SKM-1 treated with dmso at 0.1 percent for 144 hours (cell line): Measurements from ENCODE around the gene NDUFC2.
"Not testable (repeated sequence)": the region's sequence is repeated elsewhere in the genome, so short reads cannot be mapped to it uniquely, and the experiment has no call there.

Source experiments
- DNase-seq: peaks from one replicate; lab custom pipeline; 2025; ENCODE audit not compliant: unreplicated experiment; lab: John Stamatoyannopoulos, UW

The NDUFC2 gene

DNA sequence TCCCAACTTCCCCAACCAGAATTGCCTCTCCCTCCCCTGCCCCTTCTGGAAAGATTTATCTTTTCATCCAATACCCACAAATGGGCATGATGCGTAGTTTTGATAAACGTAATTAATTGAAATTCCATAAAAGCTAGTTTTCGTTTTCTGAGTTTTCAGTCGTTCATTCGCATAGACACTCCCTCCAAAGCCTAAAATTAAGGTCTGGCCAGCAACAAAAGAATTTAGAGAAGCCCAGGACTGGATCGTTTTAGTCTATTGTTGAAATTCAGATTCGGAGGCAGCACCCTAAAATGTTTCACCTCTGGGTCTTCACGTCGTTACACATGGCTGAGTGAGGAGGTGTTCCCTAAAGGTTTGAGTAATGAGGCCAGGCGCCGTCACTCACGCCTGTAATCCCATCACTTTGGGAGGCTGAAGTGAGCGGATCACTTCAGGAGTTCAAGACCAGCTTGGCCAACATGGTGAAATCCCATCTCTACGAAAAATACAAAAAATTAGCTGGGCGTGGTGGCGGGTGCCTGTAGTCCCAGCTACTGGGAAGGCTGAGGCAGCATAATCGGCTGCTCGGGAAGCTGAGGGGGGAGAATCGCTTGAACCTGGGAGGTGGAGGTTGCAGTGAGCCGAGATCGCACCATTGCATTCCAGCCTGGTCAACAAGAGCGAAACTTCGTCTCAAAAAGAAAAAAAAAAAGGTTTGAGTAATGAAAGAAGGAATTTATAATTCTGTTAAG lies 589 bp upstream of the NDUFC2 start:
- DNase-seq, result no peak

DNA sequence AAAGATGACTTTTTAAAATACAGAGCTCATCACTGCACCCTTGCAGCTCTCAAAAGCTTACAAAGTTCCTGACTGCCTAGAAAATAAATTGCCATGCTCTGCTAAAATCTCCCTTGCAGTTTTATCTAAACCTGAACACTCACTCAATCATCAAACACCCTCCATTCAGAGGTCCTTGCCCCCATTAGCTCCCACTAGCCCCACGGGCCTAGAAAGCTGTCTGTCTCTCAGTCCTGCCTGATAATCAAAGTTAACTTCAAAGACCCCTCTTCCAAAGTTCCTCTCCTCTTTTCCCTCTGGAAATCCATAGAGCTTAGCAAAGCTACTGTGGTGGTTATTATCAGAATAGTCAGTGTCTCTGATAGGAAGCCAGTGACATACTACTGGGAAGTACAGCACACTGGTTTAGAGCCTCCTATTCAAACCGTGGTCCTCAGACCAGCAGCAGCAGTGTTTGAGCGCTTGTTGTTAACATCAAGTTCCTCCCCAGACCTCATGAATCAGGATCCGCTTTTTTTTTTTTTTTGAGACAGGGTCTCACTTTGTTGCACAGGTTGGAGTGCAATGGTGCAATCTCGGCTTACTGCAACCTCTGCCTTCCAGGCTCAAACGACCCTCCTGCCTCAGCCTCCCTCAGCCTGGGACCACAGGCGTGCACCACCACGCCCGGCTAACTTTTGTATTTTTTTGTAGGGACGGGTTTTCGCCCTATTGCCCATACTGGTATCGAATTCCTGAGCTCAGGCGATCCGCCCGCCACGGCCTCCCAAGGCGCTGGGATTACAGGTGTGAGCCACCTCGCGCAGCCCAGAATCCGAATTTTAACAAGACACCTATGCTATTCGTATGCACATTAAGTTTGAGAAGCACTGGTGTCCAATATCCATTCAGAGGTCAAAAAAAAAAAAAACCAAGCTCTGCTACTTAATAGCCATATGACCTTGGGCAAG lies 1.2 kb downstream of the NDUFC2 start:
- DNase-seq, result no peak

DNA sequence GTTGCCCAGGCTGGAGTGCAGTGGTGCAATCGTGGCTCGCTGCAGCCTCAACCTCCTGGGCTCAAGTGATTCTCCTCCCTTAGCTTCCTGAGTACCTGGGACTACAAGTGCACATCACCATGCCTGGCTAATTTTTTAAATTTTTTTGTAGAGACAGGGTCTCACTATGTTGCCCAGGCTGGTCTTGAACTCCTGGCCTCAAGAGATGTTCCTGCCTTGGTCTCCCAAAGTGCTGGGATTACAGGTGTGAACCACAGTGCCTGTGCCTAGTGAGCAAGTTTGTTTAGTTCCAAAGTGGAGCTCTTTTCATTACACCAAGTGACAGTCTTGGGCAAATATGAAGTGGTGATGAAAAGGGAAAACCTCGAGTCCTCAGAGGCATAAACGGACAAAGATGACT lies 2.1 kb downstream of the NDUFC2 start:
- DNase-seq, result not testable (repeated sequence)

DNA sequence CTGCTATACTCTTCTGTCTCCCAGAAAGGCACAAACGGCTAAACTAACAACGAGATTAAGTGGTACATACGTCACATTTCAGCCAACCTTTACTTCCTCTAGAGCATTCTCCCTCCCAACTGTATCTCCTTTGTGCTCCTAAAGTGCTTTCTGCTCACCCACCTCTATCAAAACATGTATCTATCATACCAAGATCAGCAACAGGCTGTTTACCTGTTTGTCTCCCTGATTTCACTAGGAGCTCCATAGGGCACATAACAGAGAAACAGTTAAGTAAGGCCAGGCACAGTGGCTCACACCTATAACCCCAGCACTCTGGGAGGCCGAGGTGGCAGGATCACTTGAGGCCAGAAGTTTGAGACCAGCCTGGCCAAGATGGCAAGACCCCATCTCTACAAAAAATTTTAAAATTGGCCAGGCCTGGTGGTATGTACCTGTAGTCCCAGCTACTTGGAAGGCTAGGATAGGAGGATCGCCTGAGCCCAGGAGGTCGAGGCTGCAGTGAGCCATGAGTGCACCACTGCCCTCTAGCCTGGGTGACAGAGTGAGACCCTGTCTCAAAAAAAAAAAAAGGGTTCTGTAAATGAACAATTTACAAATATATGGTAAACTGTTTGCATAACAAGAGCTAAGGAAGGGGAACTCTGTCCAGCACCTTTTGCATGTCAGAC lies 2.8 kb downstream of the NDUFC2 start:
- no peak for DNase-seq

DNA sequence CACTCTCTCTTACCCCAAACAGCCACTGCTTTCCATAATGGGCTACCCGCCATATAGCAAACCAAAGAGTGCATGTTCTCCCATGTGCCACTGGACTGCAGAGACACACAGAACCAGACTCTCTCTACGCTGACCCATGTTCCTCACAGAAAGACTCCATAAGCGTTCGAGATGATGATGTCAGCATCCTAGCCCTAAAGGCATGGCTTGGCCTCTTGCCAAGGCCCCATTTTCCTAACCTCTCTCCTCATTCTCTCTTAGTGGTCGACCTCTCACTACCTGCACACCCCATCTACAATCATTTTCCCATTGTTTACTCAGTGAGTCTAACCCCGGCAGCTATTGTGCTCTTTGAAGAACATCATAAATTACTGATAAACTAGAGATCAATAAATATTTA lies 4.9 kb downstream of the NDUFC2 start:
- DNase-seq, result no peak

DNA sequence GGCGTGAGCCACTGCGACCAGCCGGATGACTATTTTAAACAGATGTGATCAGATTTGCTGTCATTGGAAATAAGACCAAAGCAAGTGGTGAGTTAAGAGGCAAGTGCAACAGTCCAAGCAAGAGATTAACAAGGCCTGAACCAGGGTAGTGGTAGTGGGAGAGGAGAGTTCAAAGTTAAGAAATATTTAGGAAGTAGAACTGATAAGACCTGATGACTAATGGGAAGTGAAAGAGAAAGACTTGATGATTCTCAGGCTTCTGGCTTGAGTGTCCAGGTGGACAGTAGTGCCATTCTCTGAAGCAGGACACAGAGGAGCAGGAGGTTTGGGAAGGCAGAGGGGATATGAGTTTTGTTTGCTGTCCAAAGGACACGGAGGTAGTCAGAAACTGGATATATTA lies 7.2 kb downstream of the NDUFC2 start:
- no peak for DNase-seq

DNA sequence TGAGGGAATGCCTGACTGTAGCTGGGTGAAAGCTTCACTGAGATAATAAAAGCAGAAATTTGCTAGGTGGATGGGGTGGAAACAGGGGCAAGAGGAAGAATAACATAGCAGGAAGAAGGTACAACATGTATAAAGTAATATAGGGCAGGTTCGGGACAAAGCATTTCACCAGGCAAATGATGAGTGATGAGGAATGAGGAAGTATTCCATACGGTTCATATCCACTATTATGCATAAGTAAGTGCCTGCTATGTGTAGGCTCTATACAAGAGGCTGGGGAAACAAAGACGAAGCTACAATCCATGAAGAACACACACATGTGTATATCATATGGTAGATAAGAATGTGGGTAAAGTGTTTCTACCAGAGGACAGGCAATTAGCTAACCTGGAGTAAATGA lies 7.9 kb downstream of the NDUFC2 start:
- DNase-seq, result no peak

DNA sequence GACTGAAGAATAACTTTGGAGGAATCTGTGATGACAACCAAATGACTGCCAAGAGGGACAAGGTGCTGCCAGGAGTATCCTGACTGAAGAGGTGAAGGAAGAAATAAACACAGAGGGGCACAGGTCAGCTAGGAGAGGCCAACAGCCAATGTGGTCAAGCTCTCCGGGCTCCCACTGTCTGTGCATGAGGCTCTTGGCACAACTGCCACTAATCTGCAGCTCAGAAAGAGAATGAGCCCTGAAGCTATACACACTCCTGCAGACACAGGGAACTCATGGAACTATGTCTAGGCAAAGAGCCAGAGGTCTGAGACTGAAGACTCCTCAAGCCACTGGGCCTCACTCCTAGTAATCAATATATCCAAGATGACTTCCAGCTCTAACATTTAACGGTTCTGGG lies 9.0 kb downstream of the NDUFC2 start:
- DNase-seq, result no peak

DNA sequence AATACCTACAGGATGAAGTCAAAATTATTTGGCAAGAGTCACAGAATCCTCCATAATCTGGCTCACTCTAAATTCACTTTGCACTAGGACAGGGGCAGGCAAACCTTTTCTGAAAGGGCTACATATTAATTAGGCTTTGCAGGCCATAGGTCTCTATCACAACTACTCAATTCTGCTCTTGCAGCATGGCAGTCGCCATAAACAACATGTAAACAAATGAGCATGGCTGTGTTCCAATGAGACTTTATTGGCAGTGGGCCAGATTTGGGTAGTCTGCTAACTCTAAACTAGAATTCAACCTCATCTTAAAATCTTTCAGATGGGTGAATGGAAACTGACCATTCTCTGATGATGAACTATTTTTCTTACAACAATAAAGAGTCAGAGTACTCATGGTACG lies 10.2 kb downstream of the NDUFC2 start:
- no peak for DNase-seq

DNA sequence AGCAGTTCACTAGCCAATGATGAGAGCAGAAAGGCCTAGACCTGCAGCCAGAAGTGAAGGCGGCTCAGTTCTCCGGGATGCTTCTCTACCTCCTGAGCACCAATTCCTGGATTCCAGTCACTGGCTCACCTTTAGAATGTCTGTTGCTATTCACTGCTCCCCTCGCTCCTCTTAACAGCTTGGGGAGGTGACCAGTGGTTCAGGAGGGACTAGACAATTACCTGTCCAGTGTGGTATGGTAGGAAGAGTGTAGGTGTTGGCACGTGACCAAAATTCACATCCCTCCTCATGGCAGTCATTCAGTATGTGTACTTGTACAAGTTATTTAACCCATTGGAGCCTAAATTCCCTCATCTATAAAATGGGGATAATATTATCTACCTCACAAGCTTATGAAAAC lies 12.0 kb downstream of the NDUFC2 start:
- DNase-seq, result no peak

DNA sequence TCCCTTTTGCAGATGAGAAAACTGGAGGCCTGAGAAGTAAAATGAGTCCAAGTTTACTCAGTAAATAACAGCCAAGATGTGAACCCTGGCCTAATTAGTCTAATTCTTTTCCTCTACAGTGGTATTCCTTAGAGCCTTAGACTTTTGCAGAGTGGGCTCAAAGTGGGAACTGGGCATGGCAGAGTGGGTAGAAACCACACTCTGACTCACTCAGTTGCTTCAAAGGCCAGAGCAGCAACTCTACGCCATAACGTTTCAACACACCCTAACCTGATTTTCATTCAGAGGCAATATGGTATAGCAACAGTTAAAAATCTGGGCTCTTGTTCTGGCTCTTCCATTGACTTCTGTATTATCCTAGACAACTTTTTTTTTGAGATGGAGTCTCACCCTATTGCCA lies 13.2 kb downstream of the NDUFC2 start:
- no peak for DNase-seq

DNA sequence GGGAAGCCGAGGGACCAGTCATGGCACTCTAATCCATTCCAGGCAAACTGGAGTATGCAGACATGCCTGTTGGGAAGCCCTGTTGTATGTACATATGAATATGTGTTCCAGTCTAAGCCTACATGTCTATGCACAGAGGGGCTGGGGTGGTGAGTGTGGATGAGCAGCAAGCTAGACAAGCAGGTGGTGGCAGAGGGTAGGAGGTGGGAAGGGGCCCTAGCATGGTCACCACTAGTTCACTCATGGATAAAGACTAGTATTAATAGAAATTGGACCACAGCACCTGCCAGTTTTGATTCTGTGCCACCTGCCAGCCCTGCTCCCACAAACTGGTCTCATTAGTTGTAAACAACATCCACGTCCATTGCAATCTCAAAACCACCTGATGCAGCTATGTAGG lies 14.5 kb downstream of the NDUFC2 start:
- DNase-seq, result no peak

DNA sequence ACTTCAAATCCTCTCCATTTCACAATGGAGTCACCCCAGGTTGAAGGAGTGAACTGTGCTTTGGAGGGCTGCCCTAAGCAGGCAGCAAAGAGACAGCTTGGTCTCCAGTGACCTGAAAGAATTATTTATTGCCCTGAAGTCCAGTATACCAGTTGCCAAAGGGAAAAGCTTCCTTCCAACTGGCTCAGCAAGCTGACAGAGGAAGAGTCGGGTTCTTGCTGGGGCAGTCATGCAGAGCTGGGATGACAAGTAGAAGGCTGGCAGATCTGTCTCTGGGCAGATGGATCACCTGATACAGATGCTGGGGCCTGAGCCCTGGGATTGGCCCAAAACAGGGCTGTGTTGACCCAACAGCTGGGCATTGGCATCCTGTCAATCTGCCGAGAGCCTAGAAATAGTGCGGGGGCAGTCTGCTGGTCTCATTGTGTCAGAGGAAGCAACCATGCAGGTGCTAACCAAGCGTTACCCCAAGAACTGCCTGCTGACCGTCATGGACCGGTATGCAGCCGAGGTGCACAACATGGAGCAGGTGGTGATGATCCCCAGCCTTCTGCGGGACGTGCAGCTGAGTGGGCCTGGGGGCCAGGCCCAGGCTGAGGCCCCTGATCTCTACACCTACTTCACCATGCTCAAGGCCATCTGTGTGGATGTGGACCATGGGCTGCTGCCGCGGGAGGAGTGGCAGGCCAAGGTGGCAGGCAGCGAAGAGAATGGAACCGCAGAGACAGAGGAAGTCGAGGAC lies 16.1 kb downstream of the NDUFC2 start, which contains the start of gene THRSP:
Gene THRSP (plus strand): TSS at position 422 of the 742 bp plus-strand sequence. CDS start 21 bp downstream, at position 443.
- no peak for DNase-seq

DNA sequence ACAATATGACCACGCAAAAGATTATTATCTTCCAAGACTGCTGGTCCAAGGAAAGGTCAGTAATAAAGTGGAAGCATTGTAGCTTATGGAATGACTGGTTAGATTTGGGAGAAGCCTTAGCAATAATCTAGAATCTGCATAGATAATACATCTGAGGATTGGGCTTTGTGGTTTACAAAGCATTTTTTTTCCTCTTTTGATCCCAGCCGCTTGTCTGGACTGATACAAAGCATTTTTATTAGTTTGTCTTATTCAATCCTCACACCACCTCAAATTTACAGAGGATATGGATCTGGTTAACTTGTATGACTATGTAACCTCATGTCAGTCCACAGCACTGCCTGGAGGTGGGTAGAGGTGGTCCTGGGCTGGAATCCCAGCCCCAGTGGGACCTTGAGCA lies 17.0 kb downstream of the NDUFC2 start:
- DNase-seq, result no peak

DNA sequence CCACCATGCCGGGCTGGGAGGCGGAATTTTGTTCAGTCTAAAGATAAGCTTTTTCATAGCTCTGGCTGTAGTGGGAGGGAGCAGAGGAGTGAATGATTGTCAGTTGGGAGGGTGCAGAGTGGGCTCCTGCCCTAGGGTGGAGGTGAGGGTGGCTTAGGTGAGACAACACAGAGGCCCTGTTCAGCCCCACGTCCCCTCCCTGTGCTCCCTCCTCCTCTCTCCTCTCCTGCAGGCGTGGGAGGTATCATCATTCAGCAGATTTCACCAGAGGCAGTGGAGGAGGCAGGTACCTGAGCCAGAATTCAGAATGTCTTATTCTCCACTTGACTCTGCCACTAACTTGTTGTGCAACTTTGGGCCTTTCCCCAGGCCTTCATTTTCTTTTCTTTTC lies 17.7 kb downstream of the NDUFC2 start:
- no peak for DNase-seq

DNA sequence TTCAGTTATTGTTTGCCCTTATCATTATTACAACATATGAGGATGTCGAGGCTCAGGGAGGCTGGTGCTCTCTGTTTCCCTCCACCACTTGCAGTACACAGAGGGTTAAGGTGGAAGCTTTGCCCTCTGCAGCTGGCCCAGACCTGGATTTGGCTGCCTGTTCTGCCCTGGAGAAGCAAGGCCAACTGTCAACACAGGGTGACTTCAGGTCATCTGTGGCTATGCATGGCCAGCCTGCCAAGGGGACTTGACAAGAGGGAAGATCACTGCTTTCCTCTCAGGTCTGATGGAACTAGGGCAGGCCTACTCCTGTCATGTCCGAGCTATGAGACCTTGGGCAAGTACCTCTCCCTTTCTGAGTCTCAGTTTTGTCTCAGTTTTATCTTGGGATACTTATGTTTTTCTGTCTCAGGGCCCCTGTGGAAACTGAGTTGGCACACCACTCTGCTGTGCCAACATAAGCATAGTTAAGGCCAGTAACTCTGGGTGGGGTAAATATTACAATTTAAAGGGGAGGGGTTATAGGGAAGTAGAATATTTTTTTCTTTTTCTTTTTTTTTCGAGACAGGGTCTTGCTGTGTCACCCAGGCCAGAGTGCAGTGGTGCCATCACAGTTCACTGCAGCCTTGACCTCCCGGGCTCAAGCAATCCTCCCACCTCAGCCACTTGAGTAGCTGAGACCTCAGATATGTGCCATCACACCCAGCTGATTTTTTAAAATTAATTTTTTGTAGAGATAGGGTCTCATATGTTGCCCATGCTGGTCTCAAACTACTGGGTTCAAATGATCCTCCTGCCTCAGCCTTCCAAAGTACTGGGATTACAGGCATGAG lies 18.4 kb downstream of the NDUFC2 start:
- no peak for DNase-seq

DNA sequence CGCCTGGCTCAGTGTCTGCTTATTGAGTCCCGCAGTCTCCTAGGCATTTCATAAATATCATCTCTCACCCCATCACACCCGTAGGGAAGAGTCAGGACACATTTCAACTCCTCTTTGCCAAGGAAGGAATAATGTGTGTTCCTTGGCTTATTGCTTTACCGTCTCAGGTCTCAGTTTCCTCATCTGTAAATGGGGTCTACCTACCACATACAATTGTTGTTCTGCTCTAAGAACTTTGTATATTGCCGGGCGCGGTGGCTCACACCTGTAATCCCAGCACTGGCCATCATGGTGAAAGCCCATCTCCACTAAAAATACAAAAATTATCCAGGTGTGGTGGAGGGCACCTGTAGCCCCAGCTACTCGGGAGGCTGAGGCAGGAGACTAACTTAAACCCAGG lies 19.1 kb downstream of the NDUFC2 start:
- no peak for DNase-seq

DNA sequence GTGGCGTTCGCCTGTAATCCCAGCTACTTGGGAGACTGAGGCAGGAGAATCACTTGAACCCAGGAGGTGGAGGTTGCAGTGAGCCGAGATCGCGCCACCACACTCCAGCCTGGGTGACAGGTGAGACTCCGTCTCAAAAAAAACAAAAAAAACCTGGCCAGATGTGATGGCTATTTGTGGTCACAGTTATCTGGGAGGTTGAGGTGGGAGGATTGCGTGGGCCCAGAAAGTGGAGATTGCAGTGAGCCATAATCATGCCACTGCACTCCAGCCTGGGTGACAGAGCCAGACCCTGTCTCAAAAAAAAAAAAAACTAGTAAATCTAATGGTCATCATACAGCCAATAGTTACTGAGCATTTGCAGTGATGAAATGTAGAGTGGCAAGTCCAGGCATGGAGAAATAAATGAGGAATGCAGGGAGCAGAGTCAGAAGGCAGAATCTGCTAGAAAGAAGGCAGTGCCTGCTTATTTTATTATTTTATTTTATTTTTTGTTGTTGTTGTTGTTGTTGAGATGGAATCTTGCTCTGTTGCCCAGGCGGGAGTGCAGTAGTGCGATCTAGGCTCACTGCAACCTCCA lies 19.8 kb downstream of the NDUFC2 start:
- not testable (repeated sequence) for DNase-seq

DNA sequence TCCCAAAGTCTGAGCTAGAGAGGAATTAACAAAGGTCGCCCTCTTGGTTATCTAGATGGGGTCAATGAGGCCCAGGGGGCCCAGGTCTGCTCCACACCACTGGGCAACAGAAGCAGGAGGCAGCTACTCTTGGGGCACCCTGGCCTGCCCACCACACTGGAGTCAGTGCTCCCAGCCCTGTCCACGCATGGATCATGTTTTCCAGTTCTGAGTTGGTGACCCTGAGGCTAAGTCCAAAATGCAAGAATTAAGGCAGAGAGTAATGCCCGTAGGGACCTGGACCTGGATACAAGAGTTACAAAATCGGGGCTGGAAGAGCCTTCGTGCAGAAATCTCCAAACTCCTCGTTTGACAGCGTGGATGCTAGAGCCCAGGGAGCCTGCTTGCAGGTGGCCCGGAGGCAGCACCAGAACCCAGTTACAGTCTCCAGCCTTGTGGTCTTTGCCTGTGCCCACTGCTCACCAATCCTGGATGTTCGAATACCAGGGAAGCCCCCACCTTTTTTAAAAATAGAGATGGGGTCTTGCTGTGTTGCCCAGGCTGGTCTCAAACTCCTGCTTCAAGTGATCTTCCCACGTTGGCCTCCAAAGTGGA lies 22.1 kb downstream of the NDUFC2 start:
- no peak for DNase-seq
